Stimulated activated CD8-positive, alpha-beta memory T cell treated with anti-CD3 and anti-CD28 coated beads, Interleukin-4, amount 100 ng/mL, for 48 hours (primary cell): Measurements from ENCODE around the gene SOAT2.
"Not testable (repeated sequence)": the region's sequence is repeated elsewhere in the genome, so short reads cannot be mapped to it uniquely, and the experiment has no call there.

Experiments used
- DNase-seq: peaks from one replicate; pipeline ENCODE4 v3.0.0-alpha.2; 2020

The SOAT2 gene

DNA sequence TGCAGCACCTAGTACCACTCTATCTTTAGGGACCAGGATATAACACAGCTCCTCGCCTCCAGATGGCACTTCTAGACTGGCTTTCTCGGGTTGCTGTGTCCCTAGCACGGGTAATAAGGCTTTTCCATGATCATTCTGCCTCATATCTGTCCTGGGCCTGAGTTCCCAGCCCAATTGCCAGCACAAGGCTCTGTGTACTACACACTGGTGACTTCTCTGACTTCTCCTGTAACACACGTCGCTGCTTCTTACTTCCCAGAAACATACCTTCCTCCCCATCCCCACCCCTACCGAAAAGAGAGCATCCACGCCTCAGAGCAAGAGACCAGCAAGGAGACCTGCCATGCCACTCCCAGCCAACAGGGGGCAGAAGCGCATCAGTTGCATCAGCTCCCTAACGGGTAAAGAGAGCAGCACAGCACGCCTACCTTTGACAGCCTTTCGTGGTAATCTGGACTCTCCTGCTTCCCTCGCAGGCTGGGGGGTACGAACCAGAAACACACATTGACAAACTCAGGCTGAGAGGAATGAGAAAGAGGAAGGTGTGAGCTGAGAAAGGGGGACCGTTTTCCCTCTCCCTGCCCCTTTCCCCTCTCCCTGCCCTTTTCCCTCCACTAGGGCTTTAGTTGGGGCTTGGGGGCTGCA lies 56.0 kb downstream of the SOAT2 start:
- peak; percentile 97 for DNase-seq

DNA sequence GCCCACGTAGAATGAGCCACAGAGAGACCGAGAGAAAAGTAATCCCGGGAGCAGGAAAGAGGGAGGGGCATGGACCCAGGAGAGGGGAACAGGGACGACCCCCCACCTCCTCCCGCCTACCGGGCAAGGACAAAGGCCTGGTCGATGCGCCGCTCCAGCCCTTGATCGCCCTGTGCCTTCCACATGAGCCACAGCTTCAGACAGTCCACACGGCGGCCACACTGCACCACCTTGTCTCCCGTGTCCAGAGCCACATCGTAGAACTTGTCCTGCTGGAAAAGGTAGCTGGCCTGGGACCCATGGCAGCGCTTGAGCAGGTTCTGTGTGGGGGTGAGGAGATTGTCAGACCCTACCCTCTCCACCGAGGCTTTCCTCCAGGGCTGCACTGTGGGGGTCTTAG lies 56.7 kb downstream of the SOAT2 start:
- no peak for DNase-seq

DNA sequence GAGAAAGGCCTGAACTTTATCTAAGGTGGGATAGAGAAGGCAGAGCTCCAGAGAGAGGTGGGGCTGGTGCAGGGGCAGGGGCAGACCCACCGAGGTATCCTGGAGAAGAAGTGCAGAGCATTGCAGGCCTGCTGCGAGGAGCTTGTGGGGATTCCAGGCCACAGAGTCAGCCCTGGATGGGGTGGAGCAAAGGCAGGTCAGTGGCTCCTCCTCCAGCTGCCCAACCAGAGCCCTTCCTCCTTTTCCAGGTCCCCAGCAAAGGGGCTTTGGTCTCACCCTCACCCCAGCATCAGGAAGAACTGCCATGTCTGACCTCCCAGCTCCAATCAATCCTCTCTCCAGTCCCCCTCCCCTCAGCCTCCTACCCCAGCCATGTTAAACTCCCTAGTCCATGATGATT lies 57.4 kb downstream of the SOAT2 start:
- no peak for DNase-seq

DNA sequence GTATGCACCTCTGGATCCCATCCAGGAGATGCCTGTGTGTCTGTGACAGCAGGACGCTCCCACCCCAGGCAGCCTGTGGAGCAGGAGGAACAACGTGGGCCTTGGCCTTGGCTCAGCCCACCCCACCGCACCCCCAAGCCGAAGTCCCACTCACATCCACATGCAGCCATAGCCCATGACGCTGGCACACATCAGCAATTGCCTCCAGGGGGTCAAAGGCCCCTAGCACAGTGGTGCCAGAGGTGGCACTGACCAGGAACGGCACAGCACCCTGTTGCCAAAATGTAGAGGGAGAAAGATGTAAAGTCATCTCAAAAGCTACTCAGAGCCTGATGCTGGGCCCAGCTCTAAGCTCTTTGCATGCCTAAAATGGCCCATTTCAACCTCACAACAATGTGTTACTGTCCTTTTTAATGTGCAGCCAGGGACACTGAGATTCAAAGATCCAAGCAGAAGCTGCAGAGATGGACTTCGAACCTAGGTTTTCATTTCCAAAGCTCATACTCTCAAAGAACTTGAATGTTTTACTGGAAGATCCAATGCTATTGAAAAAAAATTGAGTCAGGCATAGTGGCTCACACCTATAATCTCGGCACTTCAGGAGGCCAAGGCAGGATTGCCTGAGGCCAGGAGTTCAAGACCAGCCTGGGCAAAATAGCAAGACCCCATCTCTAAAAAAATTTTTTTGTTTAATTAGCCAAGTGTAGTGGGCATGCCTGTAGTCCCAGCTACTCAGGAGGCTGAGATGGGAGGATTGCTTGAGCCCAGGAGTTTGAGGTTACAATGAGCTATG lies 58.0 kb downstream of the SOAT2 start:
- no peak for DNase-seq

DNA sequence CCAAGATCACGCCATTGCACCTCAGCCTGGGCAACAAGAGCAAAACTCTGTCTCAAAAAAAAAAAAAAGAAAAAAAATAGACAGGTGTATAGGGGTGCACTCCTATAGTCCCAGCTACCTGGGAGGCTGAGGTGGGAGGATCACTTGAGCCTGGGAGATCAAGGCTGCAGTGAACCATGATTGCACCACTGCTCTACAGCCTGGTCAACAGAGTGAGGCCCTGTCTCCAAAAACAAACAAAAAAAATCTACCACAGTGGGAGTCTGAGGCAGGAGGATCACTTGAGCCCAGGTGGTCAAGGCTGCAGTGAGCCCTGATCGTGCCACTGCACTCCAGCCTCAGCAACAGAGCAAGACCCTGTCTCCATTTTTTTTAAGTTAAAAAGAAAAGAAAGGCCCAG lies 59.7 kb downstream of the SOAT2 start:
- DNase-seq = not testable (repeated sequence)

DNA sequence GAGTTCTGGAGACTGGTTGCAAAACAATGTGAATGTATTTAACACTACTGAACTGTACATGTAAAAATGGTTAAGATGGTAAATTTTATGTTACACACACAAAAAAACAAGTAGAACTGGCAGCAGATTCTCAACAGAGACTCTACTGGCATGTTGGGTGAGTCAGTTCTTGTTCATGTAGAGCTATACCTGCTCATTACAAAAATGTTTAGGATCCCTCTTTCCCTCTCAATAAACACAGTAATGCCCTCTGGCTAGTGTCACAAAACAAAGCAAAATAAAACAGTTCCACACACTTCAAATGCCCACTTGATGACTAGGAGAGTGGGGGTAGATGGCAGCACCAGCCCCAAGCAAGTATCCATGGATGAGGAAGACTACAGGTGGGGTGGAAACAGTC lies 63.6 kb downstream of the SOAT2 start:
- DNase-seq = no peak

DNA sequence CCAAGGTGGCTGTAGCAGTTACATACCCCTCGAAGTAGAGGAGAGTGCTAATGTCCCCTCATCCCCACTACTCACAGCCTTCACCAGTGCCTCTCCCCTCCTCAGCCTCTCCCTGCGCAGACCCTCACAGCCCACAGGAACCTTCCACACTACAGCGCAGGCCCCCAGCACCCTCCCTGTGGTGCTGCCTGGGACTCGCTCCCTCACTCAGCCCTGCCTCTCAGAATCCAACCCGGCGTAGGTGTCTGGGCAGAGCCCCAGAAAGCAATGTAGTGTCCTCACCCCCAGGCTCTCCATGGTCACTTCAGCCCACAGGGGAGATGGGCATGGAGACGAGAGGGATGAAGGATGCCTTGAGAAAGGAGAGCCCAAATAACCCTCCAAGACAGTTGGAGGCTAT lies 66.4 kb downstream of the SOAT2 start:
- peak; percentile 13 for DNase-seq

DNA sequence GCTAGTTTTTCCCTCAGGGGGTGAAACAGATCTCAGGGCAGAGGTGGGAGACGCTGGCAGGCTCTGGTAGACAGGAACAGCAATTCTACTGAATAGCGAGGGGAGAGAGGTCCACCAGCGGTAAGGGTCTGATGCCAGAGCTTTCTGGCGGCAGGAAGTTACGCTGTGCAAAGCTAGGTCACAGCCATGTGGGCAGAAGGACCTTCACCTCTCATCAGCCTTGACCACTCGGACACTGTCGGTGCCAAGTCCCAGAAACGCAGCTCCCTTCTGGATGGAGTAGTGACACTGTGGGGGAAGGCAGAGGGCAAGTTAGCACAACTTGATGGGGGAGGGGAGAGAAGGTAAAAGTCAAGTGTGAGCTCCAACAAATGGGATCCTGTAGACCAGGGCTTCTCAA lies 66.9 kb downstream of the SOAT2 start:
- DNase-seq = peak; percentile 4

DNA sequence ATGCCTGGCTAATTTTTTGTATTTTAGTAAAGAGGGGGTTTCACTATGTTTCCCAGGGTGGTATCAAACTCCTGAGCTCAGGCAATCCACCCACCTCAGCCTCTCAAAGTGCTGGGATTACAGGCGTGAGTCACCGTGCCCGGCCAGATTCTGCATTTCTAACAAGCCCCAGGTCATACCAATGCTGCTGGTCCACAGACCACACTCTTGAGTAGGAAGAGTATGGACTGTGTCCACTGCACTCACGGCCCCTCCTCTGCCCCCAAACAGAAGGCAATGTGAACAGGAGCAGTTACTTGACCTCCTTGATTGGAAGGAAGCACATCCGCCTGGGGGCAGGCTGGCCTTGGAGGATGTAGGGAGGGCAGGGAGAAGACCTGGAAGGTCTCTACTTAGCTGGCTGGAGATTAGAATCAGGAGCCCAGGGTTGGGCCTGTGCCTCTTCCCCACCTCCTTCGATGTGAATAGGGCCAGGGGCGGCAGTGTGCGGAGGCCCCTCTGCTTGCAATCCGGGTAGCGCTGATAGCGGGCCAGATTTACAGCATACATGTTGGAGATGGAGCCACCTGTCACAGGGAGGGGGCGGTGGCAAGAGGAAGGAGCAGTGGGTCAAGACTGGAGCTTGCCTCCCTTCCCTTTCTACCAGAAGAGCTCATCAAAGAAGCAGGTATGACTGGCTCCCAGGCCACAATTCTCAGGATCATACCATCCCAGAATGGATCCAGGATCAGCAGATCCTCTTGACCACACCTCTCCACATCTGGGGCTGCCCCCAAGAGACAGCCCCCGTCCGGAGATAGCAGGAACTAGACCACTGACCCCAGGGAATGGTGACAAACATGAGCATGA lies 67.8 kb downstream of the SOAT2 start:
- peak; percentile 9 for DNase-seq

DNA sequence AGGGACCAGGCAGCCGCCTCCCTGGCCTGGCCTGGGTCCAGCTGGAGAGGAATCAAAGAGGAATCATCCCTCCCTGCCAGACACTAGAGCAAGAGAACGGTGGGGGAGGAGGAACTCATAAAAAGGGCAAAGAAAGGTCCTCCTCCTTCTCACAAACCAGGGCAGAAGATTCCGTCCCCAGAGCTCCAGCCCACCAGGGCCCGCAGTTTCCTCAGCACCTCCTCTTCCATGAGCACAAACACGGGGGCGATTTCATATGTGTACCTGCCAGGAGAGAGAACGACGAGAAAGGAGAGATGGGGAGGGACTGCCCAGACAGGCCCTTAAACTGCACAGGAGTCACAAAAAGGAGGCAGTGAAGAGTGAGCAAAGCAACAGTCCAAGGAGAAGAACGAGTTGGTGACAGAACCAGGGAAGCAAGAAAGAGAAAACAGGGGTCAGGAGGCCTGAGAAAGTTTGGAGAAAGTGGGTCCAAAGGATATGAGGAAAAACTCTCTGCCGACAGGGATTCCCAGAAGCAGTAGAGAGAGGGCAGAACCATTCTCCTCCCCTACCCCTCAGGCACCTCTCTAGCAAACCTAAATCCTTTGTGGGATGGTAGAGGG lies 68.5 kb downstream of the SOAT2 start:
- DNase-seq = no peak

DNA sequence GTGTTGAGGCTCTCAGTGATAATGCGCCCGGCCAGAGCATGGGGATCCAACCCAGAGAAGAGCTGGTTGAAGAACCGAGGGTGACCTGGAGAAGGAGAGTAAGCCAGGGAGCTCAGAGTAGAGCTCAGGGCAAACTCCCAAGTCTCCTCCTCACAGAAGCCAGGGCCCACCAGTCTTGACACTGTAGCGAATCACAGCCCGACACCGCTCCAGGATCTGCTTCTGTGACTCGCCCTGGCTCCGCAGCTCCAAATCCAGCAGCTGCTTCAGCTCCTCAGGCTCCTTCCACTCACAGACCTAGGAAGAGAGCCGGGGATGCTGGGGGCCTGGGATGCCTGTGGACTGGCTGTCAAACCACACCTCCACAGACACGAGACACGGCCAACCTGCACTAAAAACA lies 69.1 kb downstream of the SOAT2 start:
- DNase-seq = peak; percentile 14

DNA sequence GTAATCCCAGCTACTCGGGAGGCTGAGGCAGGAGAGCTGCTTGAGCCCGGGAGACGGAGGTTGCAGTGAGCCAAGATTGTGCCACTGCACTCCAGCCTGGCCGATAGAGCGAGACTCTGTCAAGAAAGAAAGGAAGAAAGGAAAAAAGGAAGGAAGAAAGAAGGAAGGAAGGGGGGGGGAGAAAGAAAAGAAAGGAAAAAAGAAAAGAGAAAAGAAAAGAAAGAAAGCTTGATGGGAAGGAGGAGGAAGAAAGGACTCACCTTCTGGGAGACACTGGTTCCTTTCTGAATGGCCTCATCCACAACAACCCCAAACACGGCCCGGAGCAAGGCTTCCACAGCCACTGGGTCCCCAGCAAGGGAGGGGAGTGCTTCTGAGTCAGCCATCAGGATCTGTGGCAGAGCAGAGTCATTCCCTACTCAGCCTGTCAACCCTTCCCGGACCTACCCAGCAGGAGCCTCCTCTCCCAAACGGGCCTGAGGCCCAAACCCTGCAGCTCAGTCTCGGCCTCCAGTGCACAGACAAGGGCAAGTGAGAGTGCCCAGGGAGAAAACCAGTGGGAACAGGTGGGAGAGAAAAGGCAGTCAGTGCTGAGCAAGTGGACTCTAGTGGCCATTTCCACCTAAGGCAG lies 69.9 kb downstream of the SOAT2 start:
- no peak for DNase-seq
